Keratinocyte (primary cell): ENCODE results near the gene PDCD11. TPM values are rescaled to one million over a fixed set of nuclear protein-coding genes. Genes with fewer than 3 reads are reported as not detected.

Experiments used
- DNase-seq: peaks from one replicate; pipeline ENCODE4 v3.0.0-alpha.2; 2011; ENCODE audit warnings: low read depth, missing footprints, low spot score
- FAIRE-seq: peaks from 2 replicates; lab custom pipeline; 2011; peaks lifted over from hg19 to GRCh38; lab: Jason Lieb, UNC
- H2AFZ ChIP-seq: 2 replicates; pipeline ENCODE4 v1.6.0; 2012; ENCODE audit warnings: low read length, control low read depth, inconsistent platforms; ENCODE audit not compliant: control insufficient read depth
- H3K27ac ChIP-seq: 2 replicates; pipeline ENCODE4 v1.5.1; 2011; ENCODE audit warnings: low read length; ENCODE audit not compliant: control insufficient read depth, insufficient read depth
- H3K27me3 ChIP-seq: 3 replicates; pipeline ENCODE4 v1.6.0; 2011; ENCODE audit warnings: low read length; ENCODE audit not compliant: control insufficient read depth, insufficient read depth; ENCODE audit errors: extremely low read depth
- H3K36me3 ChIP-seq, 2 experiments: 2 replicates in 1 of 2; 3 replicates in 1 of 2; pipeline ENCODE4 v1.5.1; 2011; ENCODE audit warnings: low read length in 2 of 2, mild to moderate bottlenecking in 1 of 2; ENCODE audit not compliant: control insufficient read depth in 2 of 2, insufficient read depth in 2 of 2; ENCODE audit errors: extremely low read depth in 1 of 2
- H3K4me1 ChIP-seq: 3 replicates; pipeline ENCODE4 v1.5.1; 2011; ENCODE audit warnings: low read length; ENCODE audit not compliant: control insufficient read depth, insufficient read depth; ENCODE audit errors: extremely low read depth
- H3K4me2 ChIP-seq: 3 replicates; pipeline ENCODE4 v1.6.0; 2011; ENCODE audit warnings: low read depth, low read length; ENCODE audit not compliant: control insufficient read depth, insufficient read depth; ENCODE audit errors: extremely low read depth
- H3K4me3 ChIP-seq, 3 experiments: fragments of 200-600 bp in 1 of 3; sonication (generic) in 1 of 3; 2 replicates in 2 of 3; 3 replicates in 1 of 3; pipeline ENCODE4 v1.5.1; 2011 to 2016; ENCODE audit warnings: low read length in 3 of 3, mild to moderate bottlenecking in 3 of 3, control low read depth in 2 of 3, inconsistent platforms in 1 of 3, low read depth in 1 of 3, mixed read lengths in 1 of 3, mixed run types in 1 of 3, moderate library complexity in 1 of 3; ENCODE audit not compliant: control insufficient read depth in 2 of 3, insufficient read depth in 2 of 3; ENCODE audit errors: extremely low read depth in 1 of 3
- H3K79me2 ChIP-seq: 2 replicates; pipeline ENCODE4 v1.6.0; 2012; ENCODE audit warnings: low read length; ENCODE audit not compliant: control insufficient read depth, insufficient read depth
- H3K9ac ChIP-seq: 3 replicates; pipeline ENCODE4 v1.6.0; 2011; ENCODE audit warnings: low read length; ENCODE audit not compliant: control insufficient read depth, insufficient read depth; ENCODE audit errors: extremely low read depth
- H3K9me1 ChIP-seq: 3 replicates; pipeline ENCODE4 v1.6.0; 2011; ENCODE audit warnings: low read length; ENCODE audit not compliant: control insufficient read depth, insufficient read depth; ENCODE audit errors: extremely low read depth
- H3K9me3 ChIP-seq: 2 replicates; pipeline ENCODE4 v1.5.1; 2012; ENCODE audit warnings: low read depth, low read length; ENCODE audit not compliant: control insufficient read depth
- H4K20me1 ChIP-seq: 3 replicates; pipeline ENCODE4 v1.6.0; 2011; ENCODE audit warnings: low read length; ENCODE audit not compliant: control insufficient read depth, insufficient read depth; ENCODE audit errors: extremely low read depth
- EZH2 ChIP-seq: IDR thresholded peaks from one replicate; pipeline ENCODE4 v1.6.1; 2012; ENCODE audit warnings: inconsistent platforms, mild to moderate bottlenecking, low read length, moderate library complexity
- dilution Hi-C: fragments of 300-500 bp; cut with MboI; formaldehyde crosslinking; loops from one replicate; pipeline ENCODE4 v1.7.0; 2020; ENCODE audit warnings: low sequenced_read_pairs; ENCODE audit not compliant: extremely low pct_ligation_motif_present
- polyA plus RNA-seq, 5 experiments: library from polyadenylated mRNA; depleted of rRNA in 3 of 5; stranded (reverse) in 3 of 5; stranded (forward) in 1 of 5; unstranded in 1 of 5; fragments of >200 nt; gene quantifications; 1 replicate in 1 of 5; 2 replicates in 3 of 5; 3 replicates in 1 of 5; pipeline versions ENCODE4 v1.2.1 to v1.2.3, GENCODE V29; 2011 to 2012; ENCODE audit warnings: missing spikeins in 2 of 5, low read depth in 1 of 5, low replicate concordance in 1 of 5
- TF ChIP-seq, protein P1 (sequence below), 3 experiments: IDR thresholded peaks in 1 of 3; conservative IDR thresholded peaks in 1 of 3; optimal IDR thresholded peaks in 1 of 3; 2 replicates in 2 of 3; 3 replicates in 1 of 3; pipeline versions ENCODE3 to v1.5.1; 2011; ENCODE audit warnings: low read length in 3 of 3, mild to moderate bottlenecking in 3 of 3, moderate library complexity in 2 of 3, control low read depth in 1 of 3, inconsistent platforms in 1 of 3; ENCODE audit not compliant: insufficient read depth in 2 of 3; ENCODE audit errors: extremely low read depth in 1 of 3

The PDCD11 gene
- polyA plus RNA-seq, 1 donor (not counting 4 experiments of a cell fraction or from before 2014, with no cell fraction given), result 28.6 TPM

DNA sequence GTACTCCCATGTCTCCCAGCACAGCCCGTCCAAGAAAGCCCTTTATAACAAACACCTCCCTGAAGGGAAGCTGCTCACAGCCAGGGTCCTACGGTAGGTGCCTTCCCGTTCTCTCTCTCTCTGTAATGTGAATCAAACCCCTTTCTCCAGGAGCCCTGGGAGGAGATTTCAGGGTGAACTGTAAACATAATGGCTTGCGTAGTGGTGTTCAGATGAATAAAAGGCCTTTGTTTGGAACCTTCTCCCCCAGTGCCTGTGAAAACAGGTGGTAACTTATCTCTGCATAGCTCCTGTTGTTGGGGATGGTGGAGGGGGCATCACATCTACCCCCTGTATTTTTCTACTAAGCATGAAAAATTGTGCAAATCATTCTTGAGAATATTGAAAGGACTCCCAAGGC is 43.4 kb downstream of the PDCD11 start:
- Histone ChIP-seq H3K27me3 (no peaks in the 10 kb centered on the region), H3K4me3 (no peak overlapping the region), H3K27ac (no peak overlapping the region), H3K79me2 (no peaks in the 10 kb centered on the region), H3K4me2 (no peak overlapping the region), H3K9ac (no peak overlapping the region), H4K20me1 (no peaks in the 10 kb centered on the region), H3K36me3 (peaks cover 59 to 60% of the 10 kb centered on the region in 2 experiments), H3K9me3 (no peaks in the 10 kb centered on the region), H3K9me1 (no peaks in the 10 kb centered on the region), H2AFZ (no peak overlapping the region), H3K4me1 (no peaks in the 10 kb centered on the region)
- dilution Hi-C loops, result no loop called here
- no peak for DNase-seq
- FAIRE-seq, result no peak
- TF ChIP-seq, protein P1, sequence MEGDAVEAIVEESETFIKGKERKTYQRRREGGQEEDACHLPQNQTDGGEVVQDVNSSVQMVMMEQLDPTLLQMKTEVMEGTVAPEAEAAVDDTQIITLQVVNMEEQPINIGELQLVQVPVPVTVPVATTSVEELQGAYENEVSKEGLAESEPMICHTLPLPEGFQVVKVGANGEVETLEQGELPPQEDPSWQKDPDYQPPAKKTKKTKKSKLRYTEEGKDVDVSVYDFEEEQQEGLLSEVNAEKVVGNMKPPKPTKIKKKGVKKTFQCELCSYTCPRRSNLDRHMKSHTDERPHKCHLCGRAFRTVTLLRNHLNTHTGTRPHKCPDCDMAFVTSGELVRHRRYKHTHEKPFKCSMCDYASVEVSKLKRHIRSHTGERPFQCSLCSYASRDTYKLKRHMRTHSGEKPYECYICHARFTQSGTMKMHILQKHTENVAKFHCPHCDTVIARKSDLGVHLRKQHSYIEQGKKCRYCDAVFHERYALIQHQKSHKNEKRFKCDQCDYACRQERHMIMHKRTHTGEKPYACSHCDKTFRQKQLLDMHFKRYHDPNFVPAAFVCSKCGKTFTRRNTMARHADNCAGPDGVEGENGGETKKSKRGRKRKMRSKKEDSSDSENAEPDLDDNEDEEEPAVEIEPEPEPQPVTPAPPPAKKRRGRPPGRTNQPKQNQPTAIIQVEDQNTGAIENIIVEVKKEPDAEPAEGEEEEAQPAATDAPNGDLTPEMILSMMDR (optimal IDR thresholded peaks at IDR 0.05 in 1 of 3, IDR thresholded peaks at IDR 0.05 in 1 of 3, conservative IDR thresholded peaks at IDR 0.05 in 1 of 3; ENCODE audit: extremely low read depth in 1 of 3, insufficient read depth in 2 of 3, low read length in 3 of 3), result no peak
- no peak for TF ChIP-seq EZH2

DNA sequence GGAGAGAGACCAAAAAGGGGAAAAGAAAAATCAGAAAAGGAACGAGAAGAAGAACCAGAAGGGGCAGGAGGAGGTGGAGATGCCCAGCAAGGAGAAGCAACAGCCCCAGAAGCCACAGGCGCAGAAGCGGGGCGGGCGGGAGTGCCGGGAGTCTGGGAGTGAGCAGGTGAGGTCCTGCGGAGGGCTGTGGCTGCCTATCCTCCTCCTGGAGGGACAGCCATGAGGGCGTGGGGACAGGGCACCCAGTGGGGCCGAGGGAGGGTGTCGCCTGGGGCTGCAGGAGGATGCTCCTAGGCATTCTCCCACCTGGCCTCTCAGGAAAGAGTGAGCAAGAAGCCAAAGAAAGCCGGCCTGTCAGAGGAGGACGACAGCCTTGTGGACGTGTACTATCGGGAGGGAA is 44.0 kb downstream of the PDCD11 start:
- no peak for TF ChIP-seq EZH2
- TF ChIP-seq, protein P1 (optimal IDR thresholded peaks at IDR 0.05 in 1 of 3, IDR thresholded peaks at IDR 0.05 in 1 of 3, conservative IDR thresholded peaks at IDR 0.05 in 1 of 3; ENCODE audit: extremely low read depth in 1 of 3, insufficient read depth in 2 of 3, low read length in 3 of 3), result no peak
- no peak for DNase-seq
- Histone ChIP-seq H3K4me2 (no peak overlapping the region), H3K4me3 (no peak overlapping the region), H3K4me1 (no peaks in the 10 kb centered on the region), H2AFZ (no peak overlapping the region), H3K27ac (no peak overlapping the region), H3K79me2 (no peaks in the 10 kb centered on the region), H3K9me3 (no peaks in the 10 kb centered on the region), H3K9me1 (no peaks in the 10 kb centered on the region), H3K27me3 (no peaks in the 10 kb centered on the region), H3K36me3 (peaks cover 63 to 64% of the 10 kb centered on the region in 2 experiments), H4K20me1 (no peaks in the 10 kb centered on the region), H3K9ac (no peak overlapping the region)
- dilution Hi-C loops, result no loop called here
- no peak for FAIRE-seq
